HepG2 (cell line): ENCODE results near the gene SDK1. TPM values are rescaled to one million over a fixed set of nuclear protein-coding genes. Genes with fewer than 3 reads are reported as not detected.

Experiments
- ATAC-seq: fragments of 200-7000 bp; cut with Tn5 transposase; 3 replicates; pipeline ENCODE4 v1.9.1; 2020; ENCODE audit warnings: mild to moderate bottlenecking, moderate library complexity
- BruUV-seq: library from RNA; stranded (reverse); fragments of 400-500 nt; replicated peaks from 2 replicates; lab custom pipeline; 2021; lab: Mats Ljungman, UMichigan
- CTCF ChIA-PET: fragments of 300-600 bp; formaldehyde crosslinking; extraction: SDS; loops from one replicate; lab custom pipeline; 2021; ENCODE audit warnings: low total read pairs, inconsistent platforms, low intra/inter-chr PET ratio; lab: Yijun Ruan, JAX
- POLR2A ChIA-PET: fragments of 350-600 bp; sonication (Branson Sonifier 250); formaldehyde crosslinking; loops from one replicate; lab custom pipeline; 2020; ENCODE audit warnings: antibody characterized with exemption, inconsistent platforms; lab: Yijun Ruan, JAX
- DNase-seq: peaks from one replicate; pipeline ENCODE4 v3.0.0-alpha.2; 2015; ENCODE audit warnings: low spot score
- FAIRE-seq: peaks from 3 replicates; lab custom pipeline; 2011; peaks lifted over from hg19 to GRCh38; lab: Jason Lieb, UNC
- H2AFZ ChIP-seq: one replicate; pipeline ENCODE4 v1.6.1; 2011; ENCODE audit warnings: low read length, inconsistent platforms
- H3K27ac ChIP-seq: fragments of 300-600 bp; 3 replicates; pipeline ENCODE4 v1.8.0; 2011; ENCODE audit warnings: mixed run types, mild to moderate bottlenecking, mixed read lengths, low read length, inconsistent platforms; ENCODE audit not compliant: insufficient read depth; ENCODE audit errors: extremely low read length
- H3K27me3 ChIP-seq, 2 experiments: fragments of 200-600 bp in 1 of 2; 2 replicates in 1 of 2; 3 replicates in 1 of 2; pipeline versions ENCODE4 v1.6.0 to v1.8.0; 2011; ENCODE audit warnings: low read length in 2 of 2, mild to moderate bottlenecking in 2 of 2, moderate library complexity in 2 of 2, inconsistent platforms in 1 of 2; ENCODE audit not compliant: insufficient read depth in 2 of 2, control insufficient read depth in 1 of 2
- H3K36me3 ChIP-seq, 2 experiments: fragments of 200-600 bp in 1 of 2; replicated peaks in 1 of 2; 2 replicates in 1 of 2; 3 replicates in 1 of 2; pipeline versions ENCODE4 v1.5.1 to v1.8.0; 2011; ENCODE audit warnings: low read length in 2 of 2, inconsistent platforms in 1 of 2; ENCODE audit not compliant: insufficient read depth in 2 of 2, control insufficient read depth in 1 of 2
- H3K4me1 ChIP-seq: 2 replicates; pipeline ENCODE4 v1.5.1; 2012; ENCODE audit warnings: low read length, inconsistent platforms; ENCODE audit not compliant: insufficient read depth
- H3K4me2 ChIP-seq: 2 replicates; pipeline ENCODE4 v1.6.0; 2011; ENCODE audit warnings: low read depth, low read length, inconsistent platforms
- H3K4me3 ChIP-seq, 3 experiments: fragments of 200-600 bp in 1 of 3; sonication (generic), shearing (Covaris generic) in 1 of 3; replicated peaks in 1 of 3; 2 replicates each; pipeline ENCODE4 v1.5.1; 2011 to 2016; ENCODE audit warnings: low read length in 3 of 3, inconsistent platforms in 2 of 3, low read depth in 2 of 3, mild to moderate bottlenecking in 2 of 3, control low read depth in 1 of 3, mixed read lengths in 1 of 3; ENCODE audit not compliant: insufficient read depth in 1 of 3
- H3K79me2 ChIP-seq: one replicate; pipeline ENCODE4 v1.6.1; 2011; ENCODE audit warnings: low read length, inconsistent platforms; ENCODE audit not compliant: insufficient read depth
- H3K9ac ChIP-seq: 2 replicates; pipeline ENCODE4 v1.6.0; 2011; ENCODE audit warnings: mild to moderate bottlenecking, low read depth, low read length, inconsistent platforms; ENCODE audit not compliant: insufficient read depth
- H3K9me3 ChIP-seq: 2 replicates; pipeline ENCODE4 v1.5.1; 2012; ENCODE audit warnings: mild to moderate bottlenecking, low read length
- H4K20me1 ChIP-seq: 2 replicates; pipeline ENCODE4 v1.6.0; 2011; ENCODE audit warnings: inconsistent platforms, mild to moderate bottlenecking, low read length, moderate library complexity; ENCODE audit not compliant: insufficient read depth
- CEBPB ChIP-seq: IDR thresholded peaks from 2 replicates; pipeline ENCODE4 v1.6.1; 2011; ENCODE audit warnings: low read depth, low read length, improper control_type of control experiment, borderline replicate concordance
- CHD4 ChIP-seq: fragments of 200-600 bp; sonication (generic); IDR thresholded peaks from 2 replicates; pipeline ENCODE4 v1.7.0; 2017; ENCODE audit warnings: mild to moderate bottlenecking, low read length, borderline replicate concordance
- DMAP1 ChIP-seq: IDR thresholded peaks from 2 replicates; pipeline ENCODE4 v1.6.1; 2016
- EEA1 ChIP-seq: sonication (generic); formaldehyde crosslinking; IDR thresholded peaks from 2 replicates; pipeline ENCODE4 v1.5.1; 2020; ENCODE audit warnings: mild to moderate bottlenecking, missing genetic modification reagents, borderline replicate concordance
- NCOA2 ChIP-seq: sonication (generic); formaldehyde crosslinking; IDR thresholded peaks from 2 replicates; pipeline ENCODE4 v1.8.0; 2022; ENCODE audit warnings: inconsistent platforms
- RFX3 ChIP-seq: IDR thresholded peaks from 2 replicates; pipeline ENCODE4 v1.6.1; 2016; ENCODE audit warnings: missing biosample characterization, missing genetic modification reagents
- SMARCC2 ChIP-seq: fragments of 450-650 bp; IDR thresholded peaks from 2 replicates; pipeline ENCODE4 v1.6.1; 2017; ENCODE audit warnings: antibody characterized with exemption, mild to moderate bottlenecking
- ZNF317 ChIP-seq: sonication (generic); formaldehyde crosslinking; IDR thresholded peaks from 2 replicates; pipeline ENCODE4 v1.5.0; 2020; ENCODE audit warnings: mild to moderate bottlenecking, missing genetic modification reagents
- ZNF670 ChIP-seq: sonication (generic); formaldehyde crosslinking; IDR thresholded peaks from 2 replicates; pipeline ENCODE4 v1.8.0; 2022; ENCODE audit warnings: mild to moderate bottlenecking, missing genetic modification reagents, borderline replicate concordance
- ZNF781 ChIP-seq: sonication (generic); formaldehyde crosslinking; IDR thresholded peaks from 2 replicates; pipeline ENCODE4 v1.5.1; 2020; ENCODE audit warnings: borderline replicate concordance, mild to moderate bottlenecking, missing genetic modification reagents; ENCODE audit errors: not compliant biosample characterization
- in situ Hi-C: cut with HindIII; loops from 2 replicates; pipeline ENCODE4 v1.10.0; 2017; ENCODE audit warnings: low pct_unique_long_range_greater_than_20kb; ENCODE audit not compliant: extremely low pct_ligation_motif_present
- intact Hi-C: fragments of 100-400 bp; cut with micrococcal nuclease; formaldehyde crosslinking; loops from one replicate; pipeline ENCODE4 v1.10.0; 2022; ENCODE audit not compliant: unreplicated experiment
- polyA plus RNA-seq, 8 experiments: library from polyadenylated mRNA; depleted of rRNA in 3 of 8; stranded (reverse) in 7 of 8; unstranded in 1 of 8; fragments of >200 nt; fragmentation: Illumina TruSeq in 4 of 8; extraction: Trizol in 4 of 8; gene quantifications; 2 replicates each; pipeline versions ENCODE4 v1.2.1 to v1.2.3, GENCODE V29; 2011 to 2016; ENCODE audit warnings: low read depth in 4 of 8, missing spikeins in 1 of 8, mixed read lengths in 1 of 8; ENCODE audit not compliant: insufficient read depth in 1 of 8
- total RNA-seq, 5 experiments: library from RNA; depleted of rRNA; stranded (reverse); fragments of >200 nt; fragmentation: Illumina TruSeq; extraction: Trizol; gene quantifications; 2 replicates each; pipeline ENCODE4 v1.2.3, GENCODE V29; 2016; ENCODE audit warnings: low read depth in 1 of 5
- TF ChIP-seq, protein P1 (sequence below): IDR thresholded peaks from 2 replicates; pipeline ENCODE4 v1.6.1; 2016; ENCODE audit warnings: control low read depth
- TF ChIP-seq, protein P2 (sequence below): sonication (generic); formaldehyde crosslinking; IDR thresholded peaks from 2 replicates; pipeline ENCODE4 v1.4.0; 2020; ENCODE audit warnings: low read depth, mild to moderate bottlenecking, missing genetic modification reagents
- TF ChIP-seq, protein P3 (sequence below), 2 experiments: sonication (generic) in 1 of 2; formaldehyde crosslinking in 1 of 2; IDR thresholded peaks; 2 replicates each; pipeline versions ENCODE4 v1.4.0 to v1.6.1; 2016 to 2020; ENCODE audit warnings: borderline replicate concordance in 1 of 2, low read depth in 1 of 2, mild to moderate bottlenecking in 1 of 2, missing genetic modification reagents in 1 of 2

SDK1 gene
- total and polyA plus RNA-seq, 2 of the 13 experiments (the other 11 are each of a cell fraction or from before 2014, with no cell fraction given), result 0.35 to 2.4 TPM

DNA sequence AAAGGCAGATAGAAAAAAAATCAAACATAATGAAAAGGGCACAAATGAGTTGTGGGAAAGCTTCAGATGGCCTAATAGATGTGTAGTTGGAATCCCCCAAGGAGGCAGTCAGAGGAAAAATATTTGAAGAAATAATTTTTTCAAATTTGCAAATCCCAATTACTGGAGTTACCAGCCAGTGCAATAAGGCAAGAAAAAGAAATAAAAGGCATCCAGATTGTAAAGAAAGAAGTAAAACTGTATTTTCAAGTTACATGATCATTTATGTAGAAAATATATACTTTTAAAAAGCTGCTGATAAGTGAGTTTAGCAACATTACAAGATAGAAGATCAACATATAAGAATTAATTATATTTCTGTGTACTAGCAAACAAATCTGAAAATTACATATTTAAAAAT lies 329.0 kb downstream of the SDK1 start:
- H3K27ac ChIP-seq, result no peak overlapping the region
- no peak overlapping the region for H3K9ac ChIP-seq
- in situ Hi-C loops (no loop called here), intact Hi-C loops (no loop called here)
- no peaks in the 10 kb centered on the region for H3K36me3 ChIP-seq
- H2AFZ ChIP-seq, result no peak overlapping the region
- POLR2A ChIA-PET, result no interaction called here
- DNase-seq (no peak), FAIRE-seq (no peak), ATAC-seq (no peak)
- H3K4me3 ChIP-seq, result no peak overlapping the region
- H3K4me2 ChIP-seq, result no peak overlapping the region
- no TSS peak for BruUV-seq
- no peaks in the 10 kb centered on the region for H3K27me3 ChIP-seq
- no peaks in the 10 kb centered on the region for H4K20me1 ChIP-seq
- CTCF ChIA-PET, result no interaction called here
- TF ChIP-seq, protein P1, sequence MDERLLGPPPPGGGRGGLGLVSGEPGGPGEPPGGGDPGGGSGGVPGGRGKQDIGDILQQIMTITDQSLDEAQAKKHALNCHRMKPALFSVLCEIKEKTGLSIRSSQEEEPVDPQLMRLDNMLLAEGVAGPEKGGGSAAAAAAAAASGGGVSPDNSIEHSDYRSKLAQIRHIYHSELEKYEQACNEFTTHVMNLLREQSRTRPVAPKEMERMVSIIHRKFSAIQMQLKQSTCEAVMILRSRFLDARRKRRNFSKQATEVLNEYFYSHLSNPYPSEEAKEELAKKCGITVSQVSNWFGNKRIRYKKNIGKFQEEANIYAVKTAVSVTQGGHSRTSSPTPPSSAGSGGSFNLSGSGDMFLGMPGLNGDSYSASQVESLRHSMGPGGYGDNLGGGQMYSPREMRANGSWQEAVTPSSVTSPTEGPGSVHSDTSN (CRISPR knock-in tag), result no peak
- TF ChIP-seq NCOA2, result no peak
- TF ChIP-seq CHD4, result peak; percentile 86; the same call in 1 of the 2 replicates
- TF ChIP-seq DMAP1 (CRISPR knock-in tag), result no peak
- peaks cover 23% of the 10 kb centered on the region for H3K9me3 ChIP-seq
- no peaks in the 10 kb centered on the region for H3K79me2 ChIP-seq
- H3K4me1 ChIP-seq, result no peaks in the 10 kb centered on the region

DNA sequence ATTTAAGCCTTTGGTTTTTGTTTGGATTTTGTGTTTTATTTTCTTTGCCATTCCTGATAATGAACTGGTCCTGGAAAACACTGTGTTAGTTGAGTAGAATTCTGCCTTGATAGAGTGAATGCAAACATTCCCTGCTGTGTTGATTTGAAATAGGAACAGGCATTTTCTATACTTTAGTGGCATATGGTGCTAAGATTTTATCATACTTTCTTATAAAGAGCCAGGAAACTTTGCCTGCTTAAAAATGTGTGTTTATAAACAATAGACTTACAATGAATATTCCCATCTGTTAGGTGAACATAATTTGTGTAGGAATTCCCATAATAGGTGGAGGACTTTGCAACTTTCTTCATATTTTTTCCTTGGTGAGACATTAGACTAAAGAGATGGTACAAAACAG lies 333.3 kb downstream of the SDK1 start:
- in situ Hi-C loops (no loop called here), intact Hi-C loops (no loop called here)
- no peak overlapping the region for H3K4me2 ChIP-seq
- ChIA-PET CTCF (no interaction called here), POLR2A (no interaction called here)
- no peak for FAIRE-seq
- H3K27ac ChIP-seq, result no peak overlapping the region
- no peak for DNase-seq
- H4K20me1 ChIP-seq, result no peaks in the 10 kb centered on the region
- H2AFZ ChIP-seq, result no peak overlapping the region
- no TSS peak for BruUV-seq
- no peaks in the 10 kb centered on the region for H3K79me2 ChIP-seq
- no peak overlapping the region for H3K9ac ChIP-seq
- no peaks in the 10 kb centered on the region for H3K27me3 ChIP-seq
- H3K4me1 ChIP-seq, result no peaks in the 10 kb centered on the region
- no peak overlapping the region for H3K4me3 ChIP-seq
- peaks cover 21% of the 10 kb centered on the region for H3K9me3 ChIP-seq
- no peaks in the 10 kb centered on the region for H3K36me3 ChIP-seq
- ATAC-seq, result no peak
- TF ChIP-seq, protein P2, sequence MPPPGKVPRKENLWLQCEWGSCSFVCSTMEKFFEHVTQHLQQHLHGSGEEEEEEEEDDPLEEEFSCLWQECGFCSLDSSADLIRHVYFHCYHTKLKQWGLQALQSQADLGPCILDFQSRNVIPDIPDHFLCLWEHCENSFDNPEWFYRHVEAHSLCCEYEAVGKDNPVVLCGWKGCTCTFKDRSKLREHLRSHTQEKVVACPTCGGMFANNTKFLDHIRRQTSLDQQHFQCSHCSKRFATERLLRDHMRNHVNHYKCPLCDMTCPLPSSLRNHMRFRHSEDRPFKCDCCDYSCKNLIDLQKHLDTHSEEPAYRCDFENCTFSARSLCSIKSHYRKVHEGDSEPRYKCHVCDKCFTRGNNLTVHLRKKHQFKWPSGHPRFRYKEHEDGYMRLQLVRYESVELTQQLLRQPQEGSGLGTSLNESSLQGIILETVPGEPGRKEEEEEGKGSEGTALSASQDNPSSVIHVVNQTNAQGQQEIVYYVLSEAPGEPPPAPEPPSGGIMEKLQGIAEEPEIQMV (CRISPR knock-in tag), result no peak
- TF ChIP-seq ZNF317 (CRISPR knock-in tag) (no peak), SMARCC2 (no peak), ZNF781 (CRISPR knock-in tag) (no peak), RFX3 (CRISPR knock-in tag) (no peak), EEA1 (CRISPR knock-in tag) (no peak), CEBPB (no peak), ZNF670 (CRISPR knock-in tag) (no peak)
- TF ChIP-seq, protein P3, sequence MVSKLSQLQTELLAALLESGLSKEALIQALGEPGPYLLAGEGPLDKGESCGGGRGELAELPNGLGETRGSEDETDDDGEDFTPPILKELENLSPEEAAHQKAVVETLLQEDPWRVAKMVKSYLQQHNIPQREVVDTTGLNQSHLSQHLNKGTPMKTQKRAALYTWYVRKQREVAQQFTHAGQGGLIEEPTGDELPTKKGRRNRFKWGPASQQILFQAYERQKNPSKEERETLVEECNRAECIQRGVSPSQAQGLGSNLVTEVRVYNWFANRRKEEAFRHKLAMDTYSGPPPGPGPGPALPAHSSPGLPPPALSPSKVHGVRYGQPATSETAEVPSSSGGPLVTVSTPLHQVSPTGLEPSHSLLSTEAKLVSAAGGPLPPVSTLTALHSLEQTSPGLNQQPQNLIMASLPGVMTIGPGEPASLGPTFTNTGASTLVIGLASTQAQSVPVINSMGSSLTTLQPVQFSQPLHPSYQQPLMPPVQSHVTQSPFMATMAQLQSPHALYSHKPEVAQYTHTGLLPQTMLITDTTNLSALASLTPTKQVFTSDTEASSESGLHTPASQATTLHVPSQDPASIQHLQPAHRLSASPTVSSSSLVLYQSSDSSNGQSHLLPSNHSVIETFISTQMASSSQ (IDR thresholded peaks at IDR 0.05; ENCODE audit: low read depth), result no peak
- TF ChIP-seq, protein P3 (CRISPR knock-in tag; IDR thresholded peaks at IDR 0.05; ENCODE audit: borderline replicate concordance), result no peak
